OCI-LY7 (cell line): ENCODE measurements around the gene PLCB3.

Source experiments
- CTCF ChIP-seq: fragments of 200-600 bp; sonication (generic); conservative IDR thresholded peaks from 2 replicates; pipeline ENCODE4 v1.5.1; 2014; ENCODE audit warnings: mild to moderate bottlenecking, antibody characterized with exemption, low read length, moderate library complexity, mixed read lengths
- EZH2phosphoT487 ChIP-seq: fragments of 200-600 bp; sonication (generic); IDR thresholded peaks from 2 replicates; pipeline ENCODE4 v1.6.1; 2018; ENCODE audit warnings: low read depth, borderline replicate concordance, mild to moderate bottlenecking, mixed run types, antibody characterized with exemption, low read length, moderate library complexity, mixed read lengths

DNA sequence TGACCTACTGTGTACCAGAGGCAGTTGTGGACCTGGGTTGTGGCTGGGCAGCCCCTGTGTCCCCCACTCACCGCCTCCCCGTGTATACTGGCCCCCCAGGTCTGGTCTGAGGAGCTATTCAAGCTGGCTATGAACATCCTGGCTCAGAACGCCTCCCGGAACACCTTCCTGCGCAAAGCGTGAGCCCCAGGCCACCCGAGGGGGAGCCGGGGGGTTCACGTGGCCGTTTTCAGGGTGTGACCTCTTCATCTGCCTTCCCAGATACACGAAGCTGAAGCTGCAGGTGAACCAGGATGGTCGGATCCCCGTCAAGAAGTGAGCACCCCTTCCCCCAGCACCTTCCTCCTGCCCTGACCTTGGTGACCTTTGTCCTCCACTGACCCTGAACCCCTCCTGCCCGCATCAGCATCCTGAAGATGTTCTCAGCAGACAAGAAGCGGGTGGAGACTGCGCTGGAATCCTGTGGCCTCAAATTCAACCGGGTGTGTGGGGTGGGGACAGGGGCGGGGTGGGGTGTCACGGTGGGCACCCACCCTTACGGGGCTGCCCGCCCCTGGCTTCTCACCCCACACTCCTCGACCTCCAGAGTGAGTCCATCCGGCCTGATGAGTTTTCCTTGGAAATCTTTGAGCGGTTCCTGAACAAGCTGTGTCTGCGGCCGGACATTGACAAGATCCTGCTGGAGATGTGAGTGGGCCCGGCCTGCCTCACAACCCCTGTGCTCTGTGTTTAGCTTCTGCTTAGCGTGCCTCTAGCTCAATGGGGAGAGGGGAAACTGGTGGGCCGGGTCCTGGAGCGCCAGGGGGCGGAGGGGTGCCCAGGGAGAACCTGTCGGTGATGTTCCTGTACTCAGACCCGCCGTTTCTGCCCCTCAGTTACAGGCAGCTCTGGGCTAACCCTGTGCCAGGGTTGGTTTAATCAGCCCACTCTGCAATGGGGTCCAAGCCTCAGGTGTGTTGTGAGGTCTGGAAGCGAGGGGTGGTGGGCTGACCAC is 4.1 kb downstream of the PLCB3 start:
- TF ChIP-seq CTCF (no peak), EZH2phosphoT487 (no peak)
